Thyroid gland (tissue), 4 donors: Measurements from ENCODE around the gene FGF3.

Source experiments
- CTCF ChIP-seq, 6 experiments: fragments of 200-600 bp in 3 of 6; fragments of 450-650 bp in 3 of 6; sonication (generic) in 3 of 6; IDR thresholded peaks; one replicate each; pipeline ENCODE4 v1.5.1; 2016 to 2019; ENCODE audit warnings: antibody characterized with exemption in 6 of 6, mild to moderate bottlenecking in 2 of 6, inconsistent platforms in 1 of 6, moderate library complexity in 1 of 6
- POLR2A ChIP-seq, 2 donors: fragments of 450-650 bp; IDR thresholded peaks; one replicate each; pipeline ENCODE4 v1.6.1; 2017; ENCODE audit warnings: antibody characterized with exemption in 2 of 2, mild to moderate bottlenecking in 2 of 2, moderate library complexity in 1 of 2

GRCh38 chr11:69816671-69817070 lies 2.5 kb downstream of the FGF3 start:
- TF ChIP-seq CTCF (IDR thresholded peaks at IDR 0.05) = no peak
- TF ChIP-seq POLR2A (IDR thresholded peaks at IDR 0.05) = no peak
